HG02870 (cell line): ENCODE data around the gene NAA10.
"Not testable (repeated sequence)": the region's sequence is repeated elsewhere in the genome, so short reads cannot be mapped to it uniquely, and the experiment has no call there.

Experiments used
- ATAC-seq: cut with Tn5 transposase; IDR thresholded peaks from one replicate; pipeline ENCODE4 v1.9.1; 2021; ENCODE audit warnings: mild to moderate bottlenecking, moderate library complexity; ENCODE audit not compliant: unreplicated experiment

Gene NAA10

GRCh38 chrX:153934762-153935325, at the start of gene NAA10:
Gene NAA10, minus strand, starts transcription at chrX:153935037. Its CDS starts 133 bp downstream, at chrX:153934904.
- peak; percentile 90 for ATAC-seq

- ATAC-seq: no peak
Observed at GRCh38 chrX:153983321-153983801, 48.5 kb upstream of the NAA10 start.

GRCh38 chrX:153981771-153982533, 47.1 kb upstream of the NAA10 start:
- ATAC-seq: no peak

- no peak for ATAC-seq
Observed at GRCh38 chrX:153981231-153981630, 46.4 kb upstream of the NAA10 start.

- ATAC-seq: not testable (repeated sequence)
Observed at GRCh38 chrX:153980394-153980793, 45.6 kb upstream of the NAA10 start.

- no peak for ATAC-seq
Observed at GRCh38 chrX:153974726-153975286, 40.0 kb upstream of the NAA10 start.

GRCh38 chrX:153974003-153974725, 39.3 kb upstream of the NAA10 start:
- ATAC-seq: no peak

GRCh38 chrX:153973127-153974002, 38.5 kb upstream of the NAA10 start:
- no peak for ATAC-seq

GRCh38 chrX:153972368-153973126, 37.7 kb upstream of the NAA10 start, which contains the start of gene TMEM187:
Gene TMEM187, plus strand, starts transcription at chrX:153972754. Its CDS starts 9,309 bp downstream, at chrX:153982063.
- ATAC-seq: peak; percentile 51

GRCh38 chrX:153971450-153972367, 36.9 kb upstream of the NAA10 start, which contains the start of gene HCFC1:
Gene HCFC1, minus strand, starts transcription at chrX:153971818. Its CDS starts 978 bp downstream, at chrX:153970840.
- peak; percentile 43 for ATAC-seq

- ATAC-seq: peak; percentile 47
Observed at GRCh38 chrX:153971124-153971449, 36.2 kb upstream of the NAA10 start.

- ATAC-seq: peak; percentile 7
Observed at GRCh38 chrX:153970357-153971123, 35.7 kb upstream of the NAA10 start.

- no peak for ATAC-seq
Observed at GRCh38 chrX:153969904-153970356, 35.1 kb upstream of the NAA10 start.

GRCh38 chrX:153969125-153969903, 34.5 kb upstream of the NAA10 start:
- ATAC-seq: no peak

GRCh38 chrX:153968754-153969124, 33.9 kb upstream of the NAA10 start:
- ATAC-seq: no peak

- ATAC-seq: no peak
Observed at GRCh38 chrX:153968255-153968654, 33.4 kb upstream of the NAA10 start.
